ENCODE results near the gene NGFR.
A peak's percentile ranks its signal among the peaks of the same experiment; 100 is the strongest.

NGFR gene

GRCh38 chr17:49514071-49514721 is 19.1 kb downstream of the NGFR start:
- Histone ChIP-seq H3K9me3 (ENCODE audit: control insufficient read depth, low read length) (no peaks in the 10 kb centered on the region), H3K9ac (ENCODE audit: low read length) (no peak overlapping the region), H3K4me1 (ENCODE audit: control insufficient read depth, insufficient read depth, low read length) (peaks cover 22% of the 10 kb centered on the region), H3K27me3 (ENCODE audit: control insufficient read depth, insufficient read depth, low read length) (peaks cover 22% of the 10 kb centered on the region), H3K4me3 (ENCODE audit: low read length) (no peak overlapping the region), H3K36me3 (ENCODE audit: control insufficient read depth, insufficient read depth, low read length) (no peaks in the 10 kb centered on the region)

GRCh38 chr17:49515196-49515770 is 20.2 kb downstream of the NGFR start:
- peaks cover 22% of the 10 kb centered on the region for H3K4me1 ChIP-seq (ENCODE audit: control insufficient read depth, insufficient read depth, low read length)
- H3K4me3 ChIP-seq (ENCODE audit: low read length), result no peak overlapping the region

GRCh38 chr17:49516180-49516579 is 21.1 kb downstream of the NGFR start:
- peaks cover 19% of the 10 kb centered on the region for H3K27me3 ChIP-seq (ENCODE audit: control insufficient read depth, insufficient read depth, low read length)
- no peak overlapping the region for H3K4me3 ChIP-seq (ENCODE audit: low read length)
- H3K4me1 ChIP-seq (ENCODE audit: control insufficient read depth, insufficient read depth, low read length), result peaks cover 22% of the 10 kb centered on the region
- no peaks in the 10 kb centered on the region for H3K36me3 ChIP-seq (ENCODE audit: control insufficient read depth, insufficient read depth, low read length)
- H3K9me3 ChIP-seq (ENCODE audit: control insufficient read depth, low read length), result no peaks in the 10 kb centered on the region
- no peak overlapping the region for H3K9ac ChIP-seq (ENCODE audit: low read length)

More at GRCh38 chr17:49515196-49515770, 20.2 kb downstream of the NGFR start:
- Histone ChIP-seq H3K36me3 (ENCODE audit: control insufficient read depth, insufficient read depth, low read length) (no peaks in the 10 kb centered on the region), H3K9me3 (ENCODE audit: control insufficient read depth, low read length) (no peaks in the 10 kb centered on the region), H3K27me3 (ENCODE audit: control insufficient read depth, insufficient read depth, low read length) (peaks cover 19% of the 10 kb centered on the region), H3K9ac (ENCODE audit: low read length) (peak overlapping the region; percentile 42)

- peaks cover 16% of the 10 kb centered on the region for H3K27me3 ChIP-seq (ENCODE audit: control insufficient read depth, insufficient read depth, low read length)
- H3K36me3 ChIP-seq (ENCODE audit: control insufficient read depth, insufficient read depth, low read length), result no peaks in the 10 kb centered on the region
- H3K4me1 ChIP-seq (ENCODE audit: control insufficient read depth, insufficient read depth, low read length), result peaks cover 26% of the 10 kb centered on the region
- no peaks in the 10 kb centered on the region for H3K9me3 ChIP-seq (ENCODE audit: control insufficient read depth, low read length)
- no peak overlapping the region for H3K4me3 ChIP-seq (ENCODE audit: low read length)
- H3K9ac ChIP-seq (ENCODE audit: low read length), result no peak overlapping the region
Observed at GRCh38 chr17:49518346-49519078, 23.4 kb downstream of the NGFR start.

GRCh38 chr17:49519781-49520180 is 24.7 kb downstream of the NGFR start:
- Histone ChIP-seq H3K4me1 (ENCODE audit: control insufficient read depth, insufficient read depth, low read length) (peaks cover 28% of the 10 kb centered on the region), H3K9ac (ENCODE audit: low read length) (no peak overlapping the region), H3K36me3 (ENCODE audit: control insufficient read depth, insufficient read depth, low read length) (no peaks in the 10 kb centered on the region), H3K4me3 (ENCODE audit: low read length) (no peak overlapping the region), H3K27me3 (ENCODE audit: control insufficient read depth, insufficient read depth, low read length) (peaks cover 12% of the 10 kb centered on the region), H3K9me3 (ENCODE audit: control insufficient read depth, low read length) (no peaks in the 10 kb centered on the region)

GRCh38 chr17:49520386-49521087 is 25.4 kb downstream of the NGFR start:
- Histone ChIP-seq H3K4me3 (ENCODE audit: low read length) (no peak overlapping the region), H3K36me3 (ENCODE audit: control insufficient read depth, insufficient read depth, low read length) (no peaks in the 10 kb centered on the region), H3K27me3 (ENCODE audit: control insufficient read depth, insufficient read depth, low read length) (peaks cover 13% of the 10 kb centered on the region), H3K9ac (ENCODE audit: low read length) (no peak overlapping the region), H3K9me3 (ENCODE audit: control insufficient read depth, low read length) (no peaks in the 10 kb centered on the region), H3K4me1 (ENCODE audit: control insufficient read depth, insufficient read depth, low read length) (peaks cover 21% of the 10 kb centered on the region)

GRCh38 chr17:49521088-49521450 is 26.0 kb downstream of the NGFR start:
- peaks cover 16% of the 10 kb centered on the region for H3K4me1 ChIP-seq (ENCODE audit: control insufficient read depth, insufficient read depth, low read length)
- H3K9me3 ChIP-seq (ENCODE audit: control insufficient read depth, low read length), result no peaks in the 10 kb centered on the region
- no peaks in the 10 kb centered on the region for H3K36me3 ChIP-seq (ENCODE audit: control insufficient read depth, insufficient read depth, low read length)
- no peak overlapping the region for H3K9ac ChIP-seq (ENCODE audit: low read length)
- no peak overlapping the region for H3K4me3 ChIP-seq (ENCODE audit: low read length)
- H3K27me3 ChIP-seq (ENCODE audit: control insufficient read depth, insufficient read depth, low read length), result peaks cover 18% of the 10 kb centered on the region

- Histone ChIP-seq H3K9ac (ENCODE audit: low read length) (no peak overlapping the region), H3K9me3 (ENCODE audit: control insufficient read depth, low read length) (no peaks in the 10 kb centered on the region), H3K27me3 (ENCODE audit: control insufficient read depth, insufficient read depth, low read length) (peaks cover 22% of the 10 kb centered on the region), H3K4me1 (ENCODE audit: control insufficient read depth, insufficient read depth, low read length) (peaks cover 12% of the 10 kb centered on the region), H3K4me3 (ENCODE audit: low read length) (no peak overlapping the region), H3K36me3 (ENCODE audit: control insufficient read depth, insufficient read depth, low read length) (no peaks in the 10 kb centered on the region)
Observed at GRCh38 chr17:49521471-49522356, 26.6 kb downstream of the NGFR start.

GRCh38 chr17:49522357-49522890 is 27.3 kb downstream of the NGFR start:
- peaks cover 22% of the 10 kb centered on the region for H3K27me3 ChIP-seq (ENCODE audit: control insufficient read depth, insufficient read depth, low read length)
- H3K9ac ChIP-seq (ENCODE audit: low read length), result no peak overlapping the region
- H3K4me1 ChIP-seq (ENCODE audit: control insufficient read depth, insufficient read depth, low read length), result peaks cover 12% of the 10 kb centered on the region
- H3K9me3 ChIP-seq (ENCODE audit: control insufficient read depth, low read length), result no peaks in the 10 kb centered on the region
- no peak overlapping the region for H3K4me3 ChIP-seq (ENCODE audit: low read length)
- H3K36me3 ChIP-seq (ENCODE audit: control insufficient read depth, insufficient read depth, low read length), result no peaks in the 10 kb centered on the region

GRCh38 chr17:49523196-49523595 is 28.1 kb downstream of the NGFR start:
- no peaks in the 10 kb centered on the region for H3K36me3 ChIP-seq (ENCODE audit: control insufficient read depth, insufficient read depth, low read length)
- H3K9me3 ChIP-seq (ENCODE audit: control insufficient read depth, low read length), result no peaks in the 10 kb centered on the region
- peaks cover 12% of the 10 kb centered on the region for H3K4me1 ChIP-seq (ENCODE audit: control insufficient read depth, insufficient read depth, low read length)
- no peak overlapping the region for H3K4me3 ChIP-seq (ENCODE audit: low read length)
- H3K27me3 ChIP-seq (ENCODE audit: control insufficient read depth, insufficient read depth, low read length), result peaks cover 27% of the 10 kb centered on the region
- H3K9ac ChIP-seq (ENCODE audit: low read length), result no peak overlapping the region

All from mucosa of stomach (tissue), 1 donor.